Heart left ventricle (tissue), 13 donors: ENCODE measurements around the gene OTOP2.

Experiments
- POLR2A ChIP-seq, 2 donors: fragments of 450-650 bp; IDR thresholded peaks; one replicate each; pipeline ENCODE4 v1.6.1; 2017; ENCODE audit warnings: antibody characterized with exemption in 2 of 2, mild to moderate bottlenecking in 2 of 2, moderate library complexity in 2 of 2
- TF ChIP-seq, protein P1 (sequence below), 12 donors: fragments of 200-600 bp; sonication (generic) in 4 of 12; IDR thresholded peaks; one replicate each; pipeline versions ENCODE4 v1.5.0 to v1.8.0; 2018 to 2022; ENCODE audit warnings: antibody characterized with exemption in 12 of 12, mild to moderate bottlenecking in 5 of 12
- donor health status: ischemic (EF 13 %, LVEDD 7.1; RV severe dilation, severe dysfunction).
- donor health status: DM: no; HTN: yes; CAD: no.
- donor health status: DM: no; HTN: no; CAD: no.
- donor health status: ischemic (EF 25% LVEDD 6.9; RV normal size, moderate dysfunction).
- donor health status: ischemic (EF 25% LVEDD 5.7; RV mildly dilated, moderate dysfunction).
- donor health status: ischemic (EF 35%, LVEDD 5.7; RV mildly dilated, moderate dysfunction).
- donor health status: nonischemic (EF 11% LVEDD 7.7; RV severe dilation, severe dysfunction).
- donor health status: DM: yes; HTN: yes; CAD: no.
- donor health status: PGD.
- donor health status: ischemic (EF 29% LVEDD 5.4; RV normal size, mild dysfunction).
- donor health status: nonischemic (EF 23%, LVEDD 6.1; RV moderate dilation, normal function).

DNA sequence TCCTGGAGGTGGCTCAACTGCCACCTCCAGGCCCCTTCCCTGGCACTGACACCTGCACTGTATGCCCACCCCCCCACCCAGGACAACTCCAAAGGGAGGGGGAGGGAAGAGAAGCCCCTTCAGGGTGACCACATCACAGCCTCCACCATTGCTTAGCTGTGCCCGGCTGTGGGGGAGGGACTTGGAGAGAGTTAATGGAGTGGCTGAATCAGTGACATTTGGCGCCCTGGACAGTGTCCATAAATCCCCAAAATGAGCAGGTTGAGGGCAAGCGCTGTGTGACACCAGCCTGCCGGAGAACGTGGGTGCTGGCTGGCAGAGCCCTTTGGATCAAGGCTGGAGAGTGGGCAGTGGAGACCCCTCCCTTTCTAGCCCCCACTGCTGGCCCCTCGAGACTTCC, 1.9 kb upstream of the OTOP2 start:
- TF ChIP-seq, protein P1, sequence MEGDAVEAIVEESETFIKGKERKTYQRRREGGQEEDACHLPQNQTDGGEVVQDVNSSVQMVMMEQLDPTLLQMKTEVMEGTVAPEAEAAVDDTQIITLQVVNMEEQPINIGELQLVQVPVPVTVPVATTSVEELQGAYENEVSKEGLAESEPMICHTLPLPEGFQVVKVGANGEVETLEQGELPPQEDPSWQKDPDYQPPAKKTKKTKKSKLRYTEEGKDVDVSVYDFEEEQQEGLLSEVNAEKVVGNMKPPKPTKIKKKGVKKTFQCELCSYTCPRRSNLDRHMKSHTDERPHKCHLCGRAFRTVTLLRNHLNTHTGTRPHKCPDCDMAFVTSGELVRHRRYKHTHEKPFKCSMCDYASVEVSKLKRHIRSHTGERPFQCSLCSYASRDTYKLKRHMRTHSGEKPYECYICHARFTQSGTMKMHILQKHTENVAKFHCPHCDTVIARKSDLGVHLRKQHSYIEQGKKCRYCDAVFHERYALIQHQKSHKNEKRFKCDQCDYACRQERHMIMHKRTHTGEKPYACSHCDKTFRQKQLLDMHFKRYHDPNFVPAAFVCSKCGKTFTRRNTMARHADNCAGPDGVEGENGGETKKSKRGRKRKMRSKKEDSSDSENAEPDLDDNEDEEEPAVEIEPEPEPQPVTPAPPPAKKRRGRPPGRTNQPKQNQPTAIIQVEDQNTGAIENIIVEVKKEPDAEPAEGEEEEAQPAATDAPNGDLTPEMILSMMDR (IDR thresholded peaks at IDR 0.05) = no peak
- no peak for TF ChIP-seq POLR2A (IDR thresholded peaks at IDR 0.05)
